Upper lobe of left lung (tissue), 6 donors: ENCODE results near the gene MPRIP. TPM values are rescaled to one million over a fixed set of nuclear protein-coding genes. Genes with fewer than 3 reads are reported as not detected.

Experiments
- ATAC-seq, 2 donors: fragments of 200-7000 bp; cut with Tn5 transposase; one replicate each; pipeline ENCODE4 v1.9.1; 2022; ENCODE audit warnings: mild to moderate bottlenecking in 2 of 2, moderate library complexity in 2 of 2; ENCODE audit not compliant: low FRiP score in 2 of 2
- DNase-seq, 2 donors: peaks; one replicate each; pipeline ENCODE4 v3.0.0-alpha.2; 2019 to 2020
- H3K27ac ChIP-seq, 4 donors: fragments of 200-600 bp; sonication (generic); one replicate each; pipeline ENCODE4 v1.5.1; 2016 to 2019
- H3K27me3 ChIP-seq, 4 donors: fragments of 200-600 bp; sonication (generic); one replicate each; pipeline ENCODE4 v1.5.1; 2017 to 2019
- H3K36me3 ChIP-seq, 4 donors: fragments of 200-600 bp; sonication (generic); one replicate each; pipeline ENCODE4 v1.5.1; 2016 to 2019
- H3K4me1 ChIP-seq, 4 donors: fragments of 200-600 bp; sonication (generic); one replicate each; pipeline ENCODE4 v1.5.1; 2018 to 2019
- H3K4me3 ChIP-seq, 4 donors: fragments of 200-600 bp; sonication (generic); one replicate each; pipeline ENCODE4 v1.5.1; 2017 to 2019; ENCODE audit warnings: mild to moderate bottlenecking in 2 of 4, moderate library complexity in 1 of 4
- H3K9me3 ChIP-seq, 4 donors: fragments of 200-600 bp; sonication (generic); one replicate each; pipeline ENCODE4 v1.5.1; 2018 to 2019
- EP300 ChIP-seq, 4 donors: sonication (generic); formaldehyde crosslinking; IDR thresholded peaks; one replicate each; pipeline ENCODE4 v1.5.1; 2017; ENCODE audit warnings: antibody characterized with exemption in 4 of 4, control low read depth in 2 of 4
- POLR2A ChIP-seq, 4 donors: fragments of 450-650 bp; IDR thresholded peaks; one replicate each; pipeline ENCODE4 v1.5.1; 2016 to 2017; ENCODE audit warnings: antibody characterized with exemption in 4 of 4, mild to moderate bottlenecking in 2 of 4
- POLR2AphosphoS5 ChIP-seq, 2 donors: sonication (generic); formaldehyde crosslinking; IDR thresholded peaks; one replicate each; pipeline ENCODE4 v1.5.1; 2017; ENCODE audit warnings: antibody characterized with exemption in 2 of 2
- WGBS, 2 donors: methylation state at CpG; one replicate each; pipeline ENCODE4 v1.1.5; 2017 to 2018; 5-methylcytosine and 5-hydroxymethylcytosine counted together
- small RNA-seq, 4 donors: library from RNA; depleted of rRNA; stranded (forward); fragments of <200 nt; gene quantifications; one replicate each; pipeline ENCODE3, GENCODE V24; 2016
- total RNA-seq, 6 donors: library from RNA; depleted of rRNA in 4 of 6; stranded (reverse); fragments of >200 nt in 4 of 6; gene quantifications; one replicate each; pipeline versions ENCODE4 v1.1.0 to v1.2.1, GENCODE V29; 2016 to 2021
- TF ChIP-seq, protein P1 (sequence below), 6 experiments: fragments of 450-650 bp in 4 of 6; fragments of 200-600 bp in 2 of 6; sonication (generic) in 2 of 6; IDR thresholded peaks; one replicate each; pipeline ENCODE4 v1.5.1; 2016 to 2019; ENCODE audit warnings: antibody characterized with exemption in 6 of 6
- donor health status: DM: no; HTN: no; CAD: no; lungs with moderate emphysema.
- donor health status: DM: no; HTN: yes; CAD: no; lungs with severe emphysema.

Gene MPRIP
- total RNA-seq, 6 donors from 2014 or later: 201 to 380 (median 285) TPM

- TF ChIP-seq EP300 (IDR thresholded peaks at IDR 0.05) (no peak), POLR2A (IDR thresholded peaks at IDR 0.05) (no peak), POLR2AphosphoS5 (IDR thresholded peaks at IDR 0.05) (no peak)
- TF ChIP-seq, protein P1, sequence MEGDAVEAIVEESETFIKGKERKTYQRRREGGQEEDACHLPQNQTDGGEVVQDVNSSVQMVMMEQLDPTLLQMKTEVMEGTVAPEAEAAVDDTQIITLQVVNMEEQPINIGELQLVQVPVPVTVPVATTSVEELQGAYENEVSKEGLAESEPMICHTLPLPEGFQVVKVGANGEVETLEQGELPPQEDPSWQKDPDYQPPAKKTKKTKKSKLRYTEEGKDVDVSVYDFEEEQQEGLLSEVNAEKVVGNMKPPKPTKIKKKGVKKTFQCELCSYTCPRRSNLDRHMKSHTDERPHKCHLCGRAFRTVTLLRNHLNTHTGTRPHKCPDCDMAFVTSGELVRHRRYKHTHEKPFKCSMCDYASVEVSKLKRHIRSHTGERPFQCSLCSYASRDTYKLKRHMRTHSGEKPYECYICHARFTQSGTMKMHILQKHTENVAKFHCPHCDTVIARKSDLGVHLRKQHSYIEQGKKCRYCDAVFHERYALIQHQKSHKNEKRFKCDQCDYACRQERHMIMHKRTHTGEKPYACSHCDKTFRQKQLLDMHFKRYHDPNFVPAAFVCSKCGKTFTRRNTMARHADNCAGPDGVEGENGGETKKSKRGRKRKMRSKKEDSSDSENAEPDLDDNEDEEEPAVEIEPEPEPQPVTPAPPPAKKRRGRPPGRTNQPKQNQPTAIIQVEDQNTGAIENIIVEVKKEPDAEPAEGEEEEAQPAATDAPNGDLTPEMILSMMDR (IDR thresholded peaks at IDR 0.05): no peak
- H3K27ac ChIP-seq: no peak overlapping the region
- no peak overlapping the region for H3K4me3 ChIP-seq
- peaks cover 3 to 15% (median 15%) of the 10 kb centered on the region in 4 donors for H3K36me3 ChIP-seq
- no peaks in the 10 kb centered on the region for H3K9me3 ChIP-seq
- ATAC-seq (no peak), DNase-seq (no peak)
- H3K4me1 ChIP-seq: peaks cover 4 to 13% (median 8%) of the 10 kb centered on the region in 4 donors
- H3K27me3 ChIP-seq: no peaks in the 10 kb centered on the region
- 81 to 84% methylated on average over 10 of the region's 10 CpGs for WGBS, 2 donors
Observed at GRCh38 chr17:17241656-17242055, 199.4 kb downstream of the MPRIP start.

DNA sequence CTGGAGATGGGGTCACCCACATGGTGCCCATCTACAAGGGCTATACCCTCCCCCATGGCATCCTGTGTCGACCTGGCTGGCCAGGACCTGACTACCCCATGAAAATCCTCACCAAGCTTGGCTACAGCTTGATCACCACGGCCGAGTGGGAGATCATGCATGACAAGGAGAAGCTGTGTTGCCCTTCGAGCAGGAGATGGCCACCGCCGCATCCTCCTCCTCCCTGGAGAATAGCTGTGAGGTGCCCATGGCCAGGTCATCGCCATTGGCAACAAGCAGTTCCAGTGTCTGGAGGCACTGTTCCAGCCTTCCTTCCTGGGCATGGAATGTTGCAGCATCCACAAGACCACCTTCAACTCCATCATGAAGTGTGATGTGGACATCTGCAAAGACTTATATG lies 200.0 kb downstream of the MPRIP start:
- WGBS, 2 donors: 100% methylated on average over 7 of the region's 7 CpGs; no CpG with 5 or more reads in 1 of the 2 donors
- no peaks in the 10 kb centered on the region for H3K9me3 ChIP-seq
- DNase-seq: no peak
- no peak for ATAC-seq
- TF ChIP-seq POLR2A (IDR thresholded peaks at IDR 0.05) (no peak), EP300 (IDR thresholded peaks at IDR 0.05) (no peak), POLR2AphosphoS5 (IDR thresholded peaks at IDR 0.05) (no peak)
- TF ChIP-seq, protein P1 (IDR thresholded peaks at IDR 0.05): no peak
- H3K4me3 ChIP-seq: no peak overlapping the region
- peaks cover 4 to 13% (median 8%) of the 10 kb centered on the region in 4 donors for H3K4me1 ChIP-seq
- peaks cover 7 to 21% (median 21%) of the 10 kb centered on the region in 4 donors for H3K36me3 ChIP-seq
- no peaks in the 10 kb centered on the region for H3K27me3 ChIP-seq
- no peak overlapping the region for H3K27ac ChIP-seq

Small RNA genes within 50 kb of the gene (small RNA-seq; reads per million reads assigned to genes)
- gene RNU6-767P: 0 reads per million in 4 donors

Other genes starting within 250 kb of the MPRIP start
- gene TNFRSF13B, start 70.3 kb upstream of the MPRIP start, total RNA-seq: 1 to 10 TPM in 4 of 6 donors, under 1 TPM in 1, not detected in 1; 0.57 to 6.3 (median 2.1) TPM
- 1 to 10 TPM; 2.3 to 5.0 (median 3.4) TPM for gene PLD6, start 163.9 kb downstream of the MPRIP start, total RNA-seq
- gene FLCN, start 194.7 kb downstream of the MPRIP start, total RNA-seq: 100 to 1,000 TPM in 4 of 6 donors, 10 to 100 TPM in 2; 62.3 to 420 (median 103) TPM
- gene COPS3, start 238.8 kb downstream of the MPRIP start, total RNA-seq: 10 to 100 TPM; 22.2 to 58.1 (median 43.1) TPM